H9 (cell line): ENCODE results near the gene STX10. TPM values are rescaled to one million over a fixed set of nuclear protein-coding genes. Genes with fewer than 3 reads are reported as not detected.

ENCODE experiments used
- DNase-seq: peaks from one replicate; pipeline ENCODE4 v3.0.0-alpha.2; 2017
- H2AFZ ChIP-seq: one replicate; pipeline ENCODE4 v1.6.1; 2013; ENCODE audit warnings: mild to moderate bottlenecking, low read length, control low read depth, moderate library complexity
- H2AK5ac ChIP-seq: 2 replicates; pipeline ENCODE4 v1.6.1; 2013; ENCODE audit warnings: low read length, control low read depth, mixed read lengths; ENCODE audit not compliant: insufficient read length
- H2BK120ac ChIP-seq: one replicate; pipeline ENCODE4 v1.6.1; 2013; ENCODE audit warnings: low read depth, mild to moderate bottlenecking, low read length, control low read depth, inconsistent platforms; ENCODE audit not compliant: poor library complexity, severe bottlenecking
- H2BK12ac ChIP-seq: 2 replicates; pipeline ENCODE4 v1.6.1; 2013; ENCODE audit warnings: low read length, control low read depth, mixed read lengths, low read depth; ENCODE audit not compliant: insufficient read length
- H2BK15ac ChIP-seq: 2 replicates; pipeline ENCODE4 v1.6.1; 2013; ENCODE audit warnings: low read depth, low read length, control low read depth
- H2BK20ac ChIP-seq: one replicate; pipeline ENCODE4 v1.6.1; 2013; ENCODE audit warnings: low read depth, mild to moderate bottlenecking, low read length, control low read depth, inconsistent platforms; ENCODE audit not compliant: poor library complexity, severe bottlenecking
- H2BK5ac ChIP-seq: 2 replicates; pipeline ENCODE4 v1.6.1; 2013; ENCODE audit warnings: low read length, control low read depth, mixed read lengths; ENCODE audit not compliant: insufficient read length
- H3K14ac ChIP-seq: 2 replicates; pipeline ENCODE4 v1.6.1; 2013; ENCODE audit warnings: low read length, control low read depth; ENCODE audit not compliant: insufficient read depth
- H3K18ac ChIP-seq: 2 replicates; pipeline ENCODE4 v1.6.1; 2013; ENCODE audit warnings: low read depth, mild to moderate bottlenecking, mixed read lengths, low read length, control low read depth; ENCODE audit not compliant: insufficient read length
- H3K23ac ChIP-seq: 2 replicates; pipeline ENCODE4 v1.6.1; 2013; ENCODE audit warnings: low read length, control low read depth, mixed read lengths, low read depth; ENCODE audit not compliant: insufficient read length
- H3K23me2 ChIP-seq: 2 replicates; pipeline ENCODE4 v1.6.1; 2013; ENCODE audit warnings: low read depth, mild to moderate bottlenecking, mixed read lengths, low read length, control low read depth; ENCODE audit not compliant: insufficient read length, poor library complexity, severe bottlenecking
- H3K27ac ChIP-seq: 2 replicates; pipeline ENCODE4 v1.5.1; 2013; ENCODE audit warnings: low read length, control low read depth, mixed read lengths, low read depth; ENCODE audit not compliant: insufficient read length
- H3K27me3 ChIP-seq: 2 replicates; pipeline ENCODE4 v1.6.1; 2013; ENCODE audit warnings: low read length, control low read depth, inconsistent platforms; ENCODE audit not compliant: insufficient read depth
- H3K4ac ChIP-seq: 2 replicates; pipeline ENCODE4 v1.6.1; 2013; ENCODE audit warnings: low read depth, mild to moderate bottlenecking, control low read depth, inconsistent platforms, low read length, moderate library complexity
- H3K4me1 ChIP-seq: 2 replicates; pipeline ENCODE4 v1.6.1; 2013; ENCODE audit warnings: low read length, control low read depth, inconsistent platforms; ENCODE audit not compliant: insufficient read depth
- H3K4me2 ChIP-seq: 2 replicates; pipeline ENCODE4 v1.6.1; 2013; ENCODE audit warnings: low read length, control low read depth, mixed read lengths; ENCODE audit not compliant: insufficient read length, insufficient read depth
- H3K56ac ChIP-seq: 2 replicates; pipeline ENCODE4 v1.6.1; 2013; ENCODE audit warnings: low read depth, mild to moderate bottlenecking, mixed read lengths, low read length, control low read depth; ENCODE audit not compliant: insufficient read length
- H3K79me1 ChIP-seq: 2 replicates; pipeline ENCODE4 v1.6.1; 2013; ENCODE audit warnings: low read depth, mild to moderate bottlenecking, moderate library complexity, low read length, control low read depth, inconsistent platforms; ENCODE audit not compliant: insufficient read depth, poor library complexity, severe bottlenecking
- H3K79me2 ChIP-seq: 2 replicates; pipeline ENCODE4 v1.6.1; 2013; ENCODE audit warnings: low read length, control low read depth, inconsistent platforms; ENCODE audit not compliant: insufficient read depth
- H3K9ac ChIP-seq: 2 replicates; pipeline ENCODE4 v1.6.1; 2013; ENCODE audit warnings: low read length, control low read depth, mixed read lengths; ENCODE audit not compliant: insufficient read length; ENCODE audit errors: extremely low read depth
- H3K9me3 ChIP-seq: one replicate; pipeline ENCODE4 v1.6.1; 2013; ENCODE audit warnings: low read depth, low read length, inconsistent platforms; ENCODE audit not compliant: control insufficient read depth
- H3T11ph ChIP-seq: one replicate; pipeline ENCODE4 v1.6.1; 2013; ENCODE audit warnings: mild to moderate bottlenecking, low read length, control low read depth, inconsistent platforms
- H4K20me1 ChIP-seq: one replicate; pipeline ENCODE4 v1.6.1; 2013; ENCODE audit not compliant: control insufficient read depth, insufficient read length, insufficient read depth
- H4K5ac ChIP-seq: 2 replicates; pipeline ENCODE4 v1.6.1; 2013; ENCODE audit warnings: low read depth, mild to moderate bottlenecking, mixed read lengths, low read length, control low read depth; ENCODE audit not compliant: insufficient read length
- H4K8ac ChIP-seq: replicated peaks from 2 replicates; pipeline ENCODE4 v1.6.1; 2013; ENCODE audit warnings: low read length, control low read depth, mixed read lengths, low read depth; ENCODE audit not compliant: insufficient read length
- H4K91ac ChIP-seq: 2 replicates; pipeline ENCODE4 v1.6.1; 2013; ENCODE audit warnings: low read depth, mild to moderate bottlenecking, moderate library complexity, mixed read lengths, low read length, control low read depth; ENCODE audit not compliant: insufficient read length
- H3K27ac Mint-ChIP-seq, 3 experiments: 2 replicates in 2 of 3; 3 replicates in 1 of 3; pipeline ENCODE4 v1.8.0; 2020 to 2021; ENCODE audit warnings: mixed read lengths in 3 of 3, mild to moderate bottlenecking in 1 of 3, moderate library complexity in 1 of 3
- H3K27me3 Mint-ChIP-seq: 2 replicates; pipeline ENCODE4 v1.8.0; 2021; ENCODE audit warnings: low read depth, mild to moderate bottlenecking, moderate library complexity, mixed read lengths
- H3K36me3 Mint-ChIP-seq, 3 experiments: 2 replicates in 2 of 3; 3 replicates in 1 of 3; pipeline ENCODE4 v1.8.0; 2020 to 2021; ENCODE audit warnings: low read depth in 3 of 3, mixed read lengths in 3 of 3; ENCODE audit not compliant: insufficient read depth in 1 of 3
- H3K4me1 Mint-ChIP-seq, 2 experiments: 2 replicates each; pipeline ENCODE4 v1.8.0; 2020; ENCODE audit warnings: mixed read lengths in 2 of 2
- H3K4me3 Mint-ChIP-seq, 2 experiments: 2 replicates in 1 of 2; 3 replicates in 1 of 2; pipeline ENCODE4 v1.8.0; 2020 to 2021; ENCODE audit warnings: mild to moderate bottlenecking in 2 of 2, mixed read lengths in 2 of 2, moderate library complexity in 1 of 2
- H3K9me3 Mint-ChIP-seq, 2 experiments: 2 replicates in 1 of 2; 3 replicates in 1 of 2; pipeline ENCODE4 v1.8.0; 2020; ENCODE audit warnings: mild to moderate bottlenecking in 2 of 2, mixed read lengths in 2 of 2, moderate library complexity in 1 of 2
- WGBS: extraction: QIAGEN DNeasy Blood & Tissue Kit; methylation state at CpG from one replicate; pipeline ENCODE4 v1.1.7; 2013; ENCODE audit warnings: missing lambda C conversion rate, low lambda C conversion rate, mixed read lengths; ENCODE audit not compliant: insufficient read length; ENCODE audit errors: extremely low coverage; 5-methylcytosine and 5-hydroxymethylcytosine counted together
- total RNA-seq: library from RNA; stranded (reverse); gene quantifications from 2 replicates; pipeline ENCODE4 v1.2.1, GENCODE V29; 2021
- TF ChIP-seq, protein P1 (sequence below): fragments of 200-600 bp; sonication (generic); conservative IDR thresholded peaks from 3 replicates; pipeline ENCODE4 v1.8.0; 2021; ENCODE audit warnings: antibody characterized with exemption, mild to moderate bottlenecking

Gene STX10
- total RNA-seq, 1 experiment from 2014 or later: 39.4 TPM

- no peak for DNase-seq
- no CpG with 5 or more reads among the region's 5 CpGs for WGBS
- Mint-ChIP-seq H3K27me3 (peaks cover 77% of the 10 kb centered on the region), H3K9me3 (peaks cover 0 to 6% of the 10 kb centered on the region in 2 experiments; a peak in 1 of 5 replicates), H3K27ac (no peak overlapping the region), H3K36me3 (no peaks in the 10 kb centered on the region; a peak in 1 of 7 replicates), H3K4me3 (peak overlapping the region in 1 of 2 experiments; percentile 68; a peak in 1 of 5 replicates), H3K4me1 (peaks cover 35 to 48% of the 10 kb centered on the region in 2 experiments)
- Histone ChIP-seq H3K56ac (no peak overlapping the region), H2BK5ac (no peak overlapping the region), H3K9ac (no peak overlapping the region), H3K18ac (no peak overlapping the region), H4K91ac (no peak overlapping the region), H3K4me1 (0 out of 2 replicates have a peak, but pooled peaks cover 2% of the 10 kb centered on the region), H2BK12ac (no peak overlapping the region), H4K5ac (no peak overlapping the region), H3K23ac (no peak overlapping the region), H3K79me2 (no peaks in the 10 kb centered on the region), H2BK20ac (no peak overlapping the region), H3K27ac (no peak overlapping the region), H3K4ac (no peak overlapping the region), H2BK15ac (no peak overlapping the region), H2BK120ac (no peak overlapping the region), H3K23me2 (peaks cover 12% of the 10 kb centered on the region), H3K9me3 (no peaks in the 10 kb centered on the region), H4K8ac (no peak overlapping the region), H3T11ph (no peak overlapping the region), H3K27me3 (peaks cover 25% of the 10 kb centered on the region; the same call in 1 of the 2 replicates), H3K14ac (no peak overlapping the region), H4K20me1 (no peaks in the 10 kb centered on the region), H3K4me2 (no peak overlapping the region), H2AK5ac (no peak overlapping the region), H3K79me1 (no peaks in the 10 kb centered on the region), H2AFZ (no peak overlapping the region)
- TF ChIP-seq, protein P1, sequence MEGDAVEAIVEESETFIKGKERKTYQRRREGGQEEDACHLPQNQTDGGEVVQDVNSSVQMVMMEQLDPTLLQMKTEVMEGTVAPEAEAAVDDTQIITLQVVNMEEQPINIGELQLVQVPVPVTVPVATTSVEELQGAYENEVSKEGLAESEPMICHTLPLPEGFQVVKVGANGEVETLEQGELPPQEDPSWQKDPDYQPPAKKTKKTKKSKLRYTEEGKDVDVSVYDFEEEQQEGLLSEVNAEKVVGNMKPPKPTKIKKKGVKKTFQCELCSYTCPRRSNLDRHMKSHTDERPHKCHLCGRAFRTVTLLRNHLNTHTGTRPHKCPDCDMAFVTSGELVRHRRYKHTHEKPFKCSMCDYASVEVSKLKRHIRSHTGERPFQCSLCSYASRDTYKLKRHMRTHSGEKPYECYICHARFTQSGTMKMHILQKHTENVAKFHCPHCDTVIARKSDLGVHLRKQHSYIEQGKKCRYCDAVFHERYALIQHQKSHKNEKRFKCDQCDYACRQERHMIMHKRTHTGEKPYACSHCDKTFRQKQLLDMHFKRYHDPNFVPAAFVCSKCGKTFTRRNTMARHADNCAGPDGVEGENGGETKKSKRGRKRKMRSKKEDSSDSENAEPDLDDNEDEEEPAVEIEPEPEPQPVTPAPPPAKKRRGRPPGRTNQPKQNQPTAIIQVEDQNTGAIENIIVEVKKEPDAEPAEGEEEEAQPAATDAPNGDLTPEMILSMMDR: no peak
Measured at GRCh38 chr19:13094106-13094504, 56.1 kb downstream of the STX10 start.

Other genes with a start within 250 kb of the STX10 start
- gene SYCE2, start 231.1 kb downstream of the STX10 start, total RNA-seq: 1.4 and 1.9 TPM in 2 replicates
- 108 and 110 TPM in 2 replicates for gene FARSA, start 216.7 kb downstream of the STX10 start, total RNA-seq
- gene CALR, start 211.8 kb downstream of the STX10 start, total RNA-seq: 887 and 938 TPM in 2 replicates
- 62.2 and 67.0 TPM in 2 replicates for gene RAD23A, start 204.5 kb downstream of the STX10 start, total RNA-seq
- gene GADD45GIP1, start 193.2 kb downstream of the STX10 start, total RNA-seq: 44.5 and 45.6 TPM in 2 replicates
- 0.11 and 0.13 TPM in 2 replicates for gene DAND5, start 180.8 kb downstream of the STX10 start, total RNA-seq
- gene NFIX, start 154.9 kb downstream of the STX10 start, total RNA-seq: 0.20 and 0.31 TPM in 2 replicates
- 0.63 and 0.86 TPM in 2 replicates for gene LYL1, start 47.5 kb downstream of the STX10 start, total RNA-seq
- gene TRMT1, start 33.6 kb downstream of the STX10 start, total RNA-seq: 92.8 and 95.7 TPM in 2 replicates
- 198 and 210 TPM in 2 replicates for gene NACC1, start 32.1 kb downstream of the STX10 start, total RNA-seq
- gene IER2, start within 50 bp of the STX10 start, total RNA-seq: 160 and 165 TPM in 2 replicates